Fibroblast of mammary gland (primary cell): ENCODE results near the gene STIM1.
"Not testable (repeated sequence)": the region's sequence is repeated elsewhere in the genome, so short reads cannot be mapped to it uniquely, and the experiment has no call there.

Source experiments
- DNase-seq: peaks from one replicate; pipeline ENCODE4 v3.0.0-alpha.2; 2010; ENCODE audit warnings: low read depth
- H3K4me3 ChIP-seq: 2 replicates; pipeline ENCODE4 v1.5.1; 2011; ENCODE audit warnings: low read depth, mild to moderate bottlenecking, low read length, moderate library complexity; ENCODE audit not compliant: control insufficient read depth
- TF ChIP-seq, protein P1 (sequence below): conservative IDR thresholded peaks from 2 replicates; pipeline ENCODE4 v1.5.1; 2011; ENCODE audit warnings: low read depth, low read length, inconsistent platforms; ENCODE audit not compliant: control insufficient read depth, insufficient read depth

Gene STIM1

GRCh38 chr11:3854977-3855807, at the start of gene STIM1:
STIM1 (plus strand) TSS chr11:3855664; CDS start chr11:3856271, 607 bp downstream.
- TF ChIP-seq, protein P1, sequence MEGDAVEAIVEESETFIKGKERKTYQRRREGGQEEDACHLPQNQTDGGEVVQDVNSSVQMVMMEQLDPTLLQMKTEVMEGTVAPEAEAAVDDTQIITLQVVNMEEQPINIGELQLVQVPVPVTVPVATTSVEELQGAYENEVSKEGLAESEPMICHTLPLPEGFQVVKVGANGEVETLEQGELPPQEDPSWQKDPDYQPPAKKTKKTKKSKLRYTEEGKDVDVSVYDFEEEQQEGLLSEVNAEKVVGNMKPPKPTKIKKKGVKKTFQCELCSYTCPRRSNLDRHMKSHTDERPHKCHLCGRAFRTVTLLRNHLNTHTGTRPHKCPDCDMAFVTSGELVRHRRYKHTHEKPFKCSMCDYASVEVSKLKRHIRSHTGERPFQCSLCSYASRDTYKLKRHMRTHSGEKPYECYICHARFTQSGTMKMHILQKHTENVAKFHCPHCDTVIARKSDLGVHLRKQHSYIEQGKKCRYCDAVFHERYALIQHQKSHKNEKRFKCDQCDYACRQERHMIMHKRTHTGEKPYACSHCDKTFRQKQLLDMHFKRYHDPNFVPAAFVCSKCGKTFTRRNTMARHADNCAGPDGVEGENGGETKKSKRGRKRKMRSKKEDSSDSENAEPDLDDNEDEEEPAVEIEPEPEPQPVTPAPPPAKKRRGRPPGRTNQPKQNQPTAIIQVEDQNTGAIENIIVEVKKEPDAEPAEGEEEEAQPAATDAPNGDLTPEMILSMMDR: peak; percentile 83
- H3K4me3 ChIP-seq: peak within 1 kb of the TSS; percentile 80

DNA sequence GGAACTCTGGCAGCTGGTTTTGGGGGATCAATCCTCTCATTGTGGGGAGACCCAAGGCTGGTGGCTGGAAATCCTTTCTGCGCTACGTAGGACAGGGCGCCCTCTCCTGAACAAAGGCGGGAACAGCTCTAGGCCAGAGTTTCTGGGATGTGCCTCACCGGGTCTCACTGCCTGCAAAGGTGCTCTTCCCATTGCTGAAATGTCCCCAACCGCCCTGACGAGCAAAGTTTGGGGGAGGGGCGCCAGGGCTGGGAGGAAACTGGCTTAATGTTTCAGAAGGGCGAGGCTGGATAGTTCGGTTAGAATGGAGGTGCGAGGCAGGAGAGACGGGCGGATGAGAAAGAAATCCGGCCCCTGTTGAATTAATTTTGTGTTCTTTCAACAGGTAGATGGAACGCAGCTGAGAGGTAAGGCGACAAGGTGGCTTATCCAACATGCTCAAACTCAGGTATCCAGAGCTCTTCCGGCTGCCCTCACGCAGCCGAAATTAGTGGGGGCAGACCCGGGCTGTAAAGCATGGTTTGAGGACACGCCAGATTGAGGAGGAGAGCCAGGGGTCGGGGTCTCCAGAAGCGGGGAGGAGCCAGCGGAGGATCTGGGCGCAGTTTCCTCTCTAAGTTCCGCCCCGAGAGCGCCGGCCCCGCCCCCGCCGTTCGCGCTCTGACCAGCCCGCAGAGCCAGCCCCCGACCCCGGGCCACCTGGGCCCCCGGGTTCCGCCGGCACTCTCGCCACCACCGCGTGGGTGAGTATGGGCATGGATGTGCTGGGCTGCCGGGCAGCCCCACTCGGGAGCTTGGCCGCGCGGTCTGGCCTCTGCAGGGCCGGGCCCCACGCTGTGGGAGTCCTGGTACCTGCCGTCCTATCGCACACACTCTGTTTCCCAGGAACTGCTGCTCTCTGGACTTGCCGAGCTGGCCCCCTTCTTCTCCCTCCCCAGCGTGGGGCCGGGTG, 47.3 kb upstream of the STIM1 start, which contains the start of gene PGAP2:
PGAP2 (plus strand) TSS at position 652 of the 952 bp plus-strand sequence. CDS start 2,700 bp downstream, outside the sequence.
- DNase-seq: peak; percentile 47
- peak within 1 kb of the TSS; percentile 83 for H3K4me3 ChIP-seq
- TF ChIP-seq, protein P1: peak; percentile 80

More at GRCh38 chr11:3854977-3855807, at the start of gene STIM1:
- DNase-seq: peak; percentile 90

- TF ChIP-seq, protein P1: peak; percentile 56
- peak; percentile 69 for DNase-seq
- H3K4me3 ChIP-seq: peak overlapping the region; percentile 83
Measured at GRCh38 chr11:3808861-3809623, 46.4 kb upstream of the STIM1 start.

DNA sequence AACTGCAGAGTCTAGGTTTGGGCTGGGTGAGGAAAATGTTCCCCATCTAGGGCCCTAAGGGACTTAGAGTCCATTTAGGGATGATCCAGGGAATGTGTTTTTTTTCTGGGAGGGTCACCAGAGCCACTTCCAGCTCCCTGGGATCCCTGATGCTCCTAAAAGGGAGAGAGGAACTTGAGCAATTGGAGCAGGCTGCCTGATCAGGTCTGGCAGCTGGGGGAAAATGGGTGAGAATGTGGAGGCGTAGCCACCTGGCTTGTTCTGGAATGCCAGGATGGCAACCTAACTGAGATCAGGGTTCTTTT, 45.9 kb upstream of the STIM1 start:
- no peak overlapping the region for H3K4me3 ChIP-seq
- no peak for DNase-seq
- TF ChIP-seq, protein P1: no peak

DNA sequence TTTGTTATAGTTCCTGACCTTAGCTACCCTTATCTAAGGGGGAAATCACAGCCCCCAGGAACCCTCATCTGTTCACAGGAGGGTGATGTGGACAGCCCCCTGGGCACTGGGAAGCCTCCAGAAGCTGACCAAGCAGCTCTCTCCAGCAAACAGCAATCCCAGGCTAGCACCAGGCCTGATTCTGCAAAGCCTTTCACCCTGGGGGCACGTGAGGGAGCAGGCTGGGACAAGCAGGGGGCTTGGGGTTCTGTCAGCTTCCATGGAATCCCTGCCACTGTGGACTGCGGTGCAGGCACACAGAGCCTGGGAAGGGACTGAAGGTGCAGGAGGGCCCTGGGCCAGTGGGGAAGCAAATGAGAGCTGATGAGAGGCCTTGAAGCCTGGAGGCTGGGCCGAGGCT, 45.0 kb upstream of the STIM1 start:
- TF ChIP-seq, protein P1: no peak
- no peak for DNase-seq
- H3K4me3 ChIP-seq: no peak overlapping the region

GRCh38 chr11:3810951-3811350, 44.5 kb upstream of the STIM1 start:
- TF ChIP-seq, protein P1: no peak
- DNase-seq: no peak
- H3K4me3 ChIP-seq: no peak overlapping the region

DNA sequence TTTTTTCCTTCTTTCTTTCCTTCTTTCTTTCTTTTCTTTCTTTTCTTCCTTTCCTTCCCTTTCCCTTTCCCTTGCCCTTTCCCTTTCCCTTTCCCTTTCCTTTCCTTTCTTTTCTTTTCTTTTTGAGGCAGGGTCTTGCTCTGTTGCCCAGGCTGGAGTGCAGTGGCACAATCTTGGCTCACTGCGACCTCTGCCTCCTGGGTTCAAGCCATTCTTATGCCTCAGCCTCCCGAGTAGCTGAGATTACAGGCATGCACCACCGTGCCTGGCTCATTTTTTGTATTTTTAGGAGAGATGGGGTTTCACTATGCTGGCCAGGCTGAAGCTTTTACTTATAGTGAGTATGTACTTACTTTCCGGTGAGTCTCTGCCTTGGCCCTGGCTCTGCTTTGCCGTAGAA, 40.6 kb upstream of the STIM1 start:
- H3K4me3 ChIP-seq, DNase-seq: not testable (repeated sequence)
